DMS 273 (cell line): Measurements from ENCODE around the gene ELFN2.
A peak's percentile ranks its signal among the peaks of the same experiment; 100 is the strongest.

Experiments
- DNase-seq: peaks from one replicate; lab custom pipeline; 2025; ENCODE audit not compliant: unreplicated experiment; lab: John Stamatoyannopoulos, UW

The ELFN2 gene

GRCh38 chr22:37428649-37429586 lies 1.6 kb upstream of the ELFN2 start:
- DNase-seq, result peak; percentile 80

DNA sequence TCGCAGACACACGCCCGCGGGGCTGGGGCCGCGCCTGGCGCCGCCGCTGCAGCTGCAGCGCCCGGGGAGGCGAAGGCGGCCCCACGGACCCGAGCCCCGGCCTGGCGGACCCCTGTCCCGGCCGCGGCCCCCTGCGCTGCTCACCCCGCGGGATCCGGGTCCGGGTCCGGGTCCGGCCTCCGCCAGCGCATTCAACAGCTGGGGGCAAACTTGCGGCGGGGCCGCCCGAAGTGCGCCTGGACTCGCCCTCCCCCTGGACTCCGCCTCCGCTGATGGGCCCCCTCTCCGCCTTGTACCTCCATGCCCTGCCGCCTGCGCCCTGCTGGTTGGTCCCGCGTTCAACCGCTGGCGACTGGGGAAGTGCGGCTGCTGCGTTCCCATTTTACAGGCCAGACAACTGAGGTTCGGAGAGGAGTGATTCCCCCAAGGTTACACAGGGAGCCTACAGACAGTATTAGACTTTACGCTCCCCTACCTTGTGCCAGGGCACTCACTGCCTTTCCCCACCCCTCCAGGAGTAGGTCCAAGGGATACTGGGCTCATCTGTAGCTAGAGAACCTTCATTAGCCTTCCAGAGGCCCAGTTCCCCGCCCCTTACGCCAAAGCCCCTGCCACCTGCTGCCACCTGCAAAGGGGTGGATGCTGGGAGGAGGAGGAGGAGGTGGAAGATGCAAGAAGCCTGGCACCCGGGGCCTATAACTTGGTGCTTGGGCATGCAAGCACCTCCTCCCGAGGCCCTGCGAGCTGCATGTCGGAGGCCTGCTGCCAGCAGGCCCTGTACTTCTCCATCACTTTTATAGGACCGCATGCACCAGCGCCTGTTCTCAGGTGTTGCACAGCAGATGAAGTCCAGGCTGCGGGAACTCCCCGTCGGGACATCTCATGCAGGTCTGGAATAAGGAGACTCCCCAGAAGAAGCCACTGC lies 694 bp upstream of the ELFN2 start:
- no peak for DNase-seq

GRCh38 chr22:37426706-37427134 lies 559 bp downstream of the ELFN2 start:
- DNase-seq, result no peak

GRCh38 chr22:37425800-37426705 lies 1.2 kb downstream of the ELFN2 start:
- DNase-seq, result peak; percentile 55

DNA sequence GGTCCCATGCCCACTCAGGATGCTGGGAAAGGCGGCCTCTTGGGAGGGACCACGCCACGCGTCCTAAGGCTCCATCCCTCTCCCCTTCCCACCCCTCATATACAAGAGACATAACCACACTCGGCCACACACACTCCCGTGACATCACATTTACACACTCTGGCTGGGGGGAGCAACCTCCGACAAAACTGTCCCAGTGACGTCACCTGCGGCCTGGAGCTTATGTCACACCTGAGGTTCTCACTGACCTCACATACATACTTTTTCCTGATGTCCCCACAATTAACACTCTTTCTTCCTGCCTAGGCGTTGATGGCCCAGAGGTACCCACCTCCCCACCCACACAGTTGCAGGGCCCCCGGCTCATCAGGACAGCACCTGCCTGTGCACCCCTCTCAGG lies 1.9 kb downstream of the ELFN2 start:
- DNase-seq, result no peak

GRCh38 chr22:37423283-37423682 lies 4.0 kb downstream of the ELFN2 start:
- no peak for DNase-seq

DNA sequence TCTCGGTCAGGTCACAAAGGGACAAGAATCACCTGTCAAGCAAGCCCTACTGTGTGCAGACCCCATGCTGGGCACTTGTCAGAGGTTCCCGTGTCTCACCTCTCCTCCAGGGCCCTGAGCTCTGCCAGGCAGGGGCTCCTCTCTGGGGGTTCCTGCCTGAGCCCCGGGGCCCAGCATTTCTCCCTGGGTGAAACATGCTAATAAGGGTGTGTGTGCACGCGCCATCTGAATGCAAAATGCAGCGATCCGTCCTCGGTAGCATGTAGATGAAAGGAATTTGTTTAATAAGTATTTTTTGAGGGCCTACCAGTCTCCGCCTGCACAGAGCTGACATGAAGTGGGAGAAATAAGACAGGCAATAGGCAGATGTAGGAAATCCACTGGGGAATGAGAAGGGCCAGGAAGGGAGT lies 5.8 kb downstream of the ELFN2 start:
- no peak for DNase-seq

- DNase-seq, result peak; percentile 52
These were observed 6.4 kb downstream of the ELFN2 start for GRCh38 chr22:37420686-37421467.

DNA sequence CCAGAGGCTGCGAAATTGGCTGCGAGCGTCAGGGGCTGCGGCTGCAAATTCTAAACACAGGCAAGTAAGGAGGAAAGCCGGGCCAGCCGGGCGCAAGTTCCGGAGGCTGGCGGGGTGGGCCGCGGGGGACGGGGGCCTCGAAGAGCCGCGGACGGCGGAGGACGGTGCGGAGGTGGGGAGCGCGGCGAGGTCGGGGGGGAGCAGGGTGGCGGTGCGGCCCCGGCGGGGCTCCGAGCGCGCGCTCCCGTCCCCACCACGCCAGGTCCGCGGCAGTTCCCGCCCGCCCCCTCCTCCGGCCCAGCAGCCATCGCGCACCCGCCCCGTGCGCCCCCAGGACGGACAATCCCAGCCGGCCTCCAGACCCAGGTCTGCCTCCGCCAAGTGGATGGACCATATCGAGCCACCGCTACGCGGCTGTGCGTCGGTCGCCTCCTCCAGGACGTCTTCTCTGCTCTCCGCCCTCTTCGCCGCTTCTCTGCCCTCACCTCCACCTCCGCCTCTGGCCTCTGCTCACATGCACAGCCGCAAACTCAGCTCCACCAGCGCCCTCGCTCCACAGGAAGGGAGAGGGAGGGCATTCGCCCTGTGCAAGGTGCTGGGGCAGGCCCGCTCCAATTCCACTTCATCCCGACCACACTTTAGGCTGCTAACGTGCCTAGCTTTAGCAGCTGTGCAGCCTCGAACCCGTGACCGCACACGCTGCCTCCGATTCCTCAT lies 7.2 kb downstream of the ELFN2 start:
- peak; percentile 53 for DNase-seq

DNA sequence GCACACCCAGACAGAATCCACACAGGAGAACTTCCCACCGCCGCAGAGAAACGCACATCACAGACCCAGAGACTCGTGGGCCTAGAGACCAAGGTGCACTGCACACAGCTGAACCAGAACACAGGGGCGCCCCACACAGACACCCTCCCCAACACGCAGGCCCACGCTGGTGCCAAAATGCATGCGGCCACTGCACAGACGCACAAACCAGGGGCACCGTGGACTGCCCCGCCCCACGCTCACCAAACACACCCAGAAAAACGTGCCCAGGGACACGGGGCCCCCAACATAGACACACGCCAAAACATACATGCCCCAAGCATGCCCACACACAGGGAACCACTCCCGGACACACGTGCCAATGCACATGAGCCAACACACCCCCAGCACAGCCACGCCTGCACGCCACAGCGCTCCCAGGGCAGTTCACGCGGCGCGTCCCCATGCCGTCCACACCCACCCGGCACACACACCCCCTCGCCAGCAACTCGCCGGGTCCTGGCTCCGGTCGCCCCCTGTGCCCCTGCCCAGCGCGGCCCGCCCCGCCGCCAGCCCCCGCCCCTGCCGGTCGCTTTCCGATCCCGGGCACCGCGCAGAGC lies 7.8 kb downstream of the ELFN2 start:
- no peak for DNase-seq

GRCh38 chr22:37418627-37419369 lies 8.5 kb downstream of the ELFN2 start:
- DNase-seq, result no peak

DNA sequence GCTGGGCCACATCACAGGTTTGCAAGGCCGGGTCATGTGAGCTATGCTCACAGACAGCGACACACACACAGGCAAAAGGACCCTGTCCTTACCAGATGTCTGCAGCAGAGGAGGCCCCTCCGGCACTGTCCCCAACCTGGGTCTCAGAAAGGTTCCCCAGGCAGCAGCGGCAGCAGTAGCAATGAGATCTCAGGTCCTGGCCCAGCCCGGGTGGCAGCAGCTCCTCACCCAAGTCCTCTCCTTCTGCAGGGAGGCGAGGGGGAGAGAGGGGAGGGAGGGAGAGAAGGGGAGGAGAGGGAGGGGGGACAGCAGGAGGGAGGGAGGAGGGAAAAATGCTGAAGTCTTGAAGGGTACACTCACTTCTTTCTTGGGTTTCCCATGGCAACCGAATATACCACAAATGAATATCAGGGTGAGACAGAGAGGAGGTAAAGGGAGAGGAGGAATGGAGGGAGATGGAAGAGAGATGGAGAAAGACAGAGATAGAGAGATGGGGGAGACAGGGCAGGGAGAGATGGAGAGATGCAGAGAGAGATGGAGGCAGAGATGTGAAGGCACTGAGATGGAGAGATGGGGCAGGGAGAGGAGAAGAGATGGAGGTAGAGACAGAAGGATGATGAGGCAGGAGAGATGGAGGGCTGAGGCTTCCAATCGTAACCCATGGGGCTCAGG lies 9.5 kb downstream of the ELFN2 start:
- no peak for DNase-seq

DNA sequence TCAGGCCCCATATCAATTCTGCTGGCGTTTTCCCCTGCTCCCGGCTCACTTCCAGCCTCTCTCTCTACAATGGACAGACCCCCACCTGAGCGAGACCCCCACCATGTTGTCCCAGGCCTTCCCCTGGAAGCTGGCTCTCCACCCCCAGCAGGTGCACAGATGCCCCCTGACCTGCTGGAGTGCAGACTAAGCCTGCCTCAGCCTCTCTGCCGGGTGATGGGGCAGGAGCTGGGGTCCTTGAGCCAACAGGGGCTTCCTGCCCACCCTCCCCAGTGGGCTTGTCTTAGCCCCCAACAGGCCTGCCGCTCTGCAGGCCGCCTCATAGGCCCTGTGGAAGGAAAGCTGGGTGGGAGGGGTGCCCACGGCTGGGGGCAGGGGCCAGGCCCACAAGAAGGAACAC lies 10.0 kb downstream of the ELFN2 start:
- DNase-seq, result no peak

GRCh38 chr22:37416827-37417226 lies 10.5 kb downstream of the ELFN2 start:
- peak; percentile 24 for DNase-seq

DNA sequence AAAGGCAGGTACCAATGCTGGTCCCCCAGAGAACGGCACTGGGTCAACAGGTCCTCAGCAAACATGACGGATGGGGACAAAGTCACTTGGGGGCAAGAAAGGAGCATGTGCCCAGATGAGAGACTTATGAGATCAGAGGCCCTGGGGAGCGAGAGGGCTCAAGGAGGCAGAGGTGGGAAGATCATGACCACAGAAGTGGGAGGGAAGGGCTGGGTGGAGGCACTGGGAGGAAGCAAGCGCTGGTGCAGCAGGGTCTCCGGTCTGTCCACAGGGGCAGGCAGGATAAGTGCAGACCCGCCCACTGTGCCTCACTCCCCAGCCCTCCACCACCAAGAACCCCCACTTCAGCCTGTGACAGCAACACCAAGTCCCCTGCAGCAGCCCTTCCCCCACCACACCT lies 10.9 kb downstream of the ELFN2 start:
- DNase-seq, result no peak

GRCh38 chr22:37415210-37415609 lies 12.1 kb downstream of the ELFN2 start:
- DNase-seq, result no peak

- DNase-seq, result no peak
These were observed 13.0 kb downstream of the ELFN2 start for GRCh38 chr22:37414288-37414687.

GRCh38 chr22:37413546-37413945 lies 13.7 kb downstream of the ELFN2 start:
- DNase-seq, result no peak
